ENCODE results near the gene RIF1.

The RIF1 gene

DNA sequence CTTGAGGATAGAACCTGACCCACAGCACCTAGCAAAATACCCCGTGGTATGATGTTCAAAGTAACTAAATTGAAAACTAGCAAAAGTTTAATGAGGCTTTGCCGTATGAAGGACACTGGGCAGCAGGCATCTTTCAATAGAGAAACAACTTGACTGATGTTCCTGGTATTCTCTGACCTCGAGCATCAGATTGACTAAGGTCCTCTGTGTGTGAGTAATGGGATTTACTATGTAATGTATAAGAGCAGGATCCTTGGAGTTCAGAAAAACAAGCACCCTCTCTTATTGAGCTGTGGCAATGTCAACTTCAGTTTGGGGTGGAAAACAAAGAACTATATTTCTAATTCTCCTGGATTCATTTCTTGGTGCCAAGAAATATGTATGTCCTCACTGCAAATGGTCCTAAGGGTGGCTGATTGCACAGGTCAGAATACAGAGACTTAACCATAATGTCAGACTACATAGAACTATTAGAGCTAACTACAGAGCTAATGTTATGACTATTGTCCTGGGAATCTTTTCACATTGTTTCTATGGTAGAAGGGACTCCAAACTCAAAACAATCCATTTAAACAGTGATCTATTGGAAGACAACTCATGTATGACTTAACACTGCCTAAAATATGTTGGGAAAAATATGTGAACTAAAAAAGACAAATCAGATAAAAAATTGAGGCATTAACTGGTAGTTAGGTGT is 47.9 kb upstream of the RIF1 start:
- ChIA-PET POLR2A (no interaction called here), CTCF (interaction anchor here (0.9 kb wide), 1 partner anchor 664 kb away, joined by 3 read pairs; no protein-coding TSS in a partner anchor)
- Histone ChIP-seq H3K36me3 (ENCODE audit: control insufficient read depth in 2 of 2, insufficient read depth in 1 of 2, low read length in 2 of 2) (no peaks in the 10 kb centered on the region), H3K4me1 (ENCODE audit: control insufficient read depth, insufficient read depth, low read length) (no peaks in the 10 kb centered on the region), H3K9me3 (ENCODE audit: control insufficient read depth, insufficient read depth, low read depth, low read length) (no peaks in the 10 kb centered on the region), H3K4me3 (ENCODE audit: low read depth, low read length) (no peak overlapping the region), H3K27ac (ENCODE audit: extremely low read depth, low read depth, low read length) (no peak overlapping the region)
- TF ChIP-seq ZNF146 (tag by site-specific recombination; IDR thresholded peaks at IDR 0.05), result no peak
- no peak for TF ChIP-seq ZNF157 (tag by site-specific recombination; IDR thresholded peaks at IDR 0.05)

DNA sequence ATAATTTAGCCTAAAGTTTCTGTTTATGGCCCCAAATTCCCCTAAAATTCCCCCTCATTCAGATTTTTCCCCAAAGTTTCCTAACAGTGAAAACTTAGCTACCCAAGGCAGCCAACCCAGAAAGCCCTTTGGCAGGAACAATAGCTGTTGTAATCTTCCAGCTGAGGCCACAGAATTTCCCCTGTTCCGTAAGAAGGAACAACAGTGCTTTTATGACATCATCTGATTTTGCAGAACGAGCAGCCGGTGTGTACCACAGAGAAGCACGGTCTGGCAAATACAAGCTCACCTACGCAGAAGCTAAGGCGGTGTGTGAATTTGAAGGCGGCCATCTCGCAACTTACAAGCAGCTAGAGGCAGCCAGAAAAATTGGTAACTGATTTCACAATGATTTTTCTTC is 46.0 kb upstream of the RIF1 start:
- ChIA-PET POLR2A (no interaction called here), CTCF (interaction anchor here (0.7 kb wide), 1 partner anchor 84 kb away, joined by 4 read pairs; no protein-coding TSS in a partner anchor)
- Histone ChIP-seq H3K36me3 (ENCODE audit: control insufficient read depth in 2 of 2, insufficient read depth in 1 of 2, low read length in 2 of 2) (no peaks in the 10 kb centered on the region), H3K9me3 (ENCODE audit: control insufficient read depth, insufficient read depth, low read depth, low read length) (no peaks in the 10 kb centered on the region), H3K27ac (ENCODE audit: extremely low read depth, low read depth, low read length) (no peak overlapping the region), H3K4me3 (ENCODE audit: low read depth, low read length) (no peak overlapping the region), H3K4me1 (ENCODE audit: control insufficient read depth, insufficient read depth, low read length) (no peaks in the 10 kb centered on the region)
- TF ChIP-seq ZNF660 (tag by site-specific recombination; IDR thresholded peaks at IDR 0.05) (no peak), ZNF211 (tag by site-specific recombination; IDR thresholded peaks at IDR 0.05; ENCODE audit: low read depth) (no peak)

DNA sequence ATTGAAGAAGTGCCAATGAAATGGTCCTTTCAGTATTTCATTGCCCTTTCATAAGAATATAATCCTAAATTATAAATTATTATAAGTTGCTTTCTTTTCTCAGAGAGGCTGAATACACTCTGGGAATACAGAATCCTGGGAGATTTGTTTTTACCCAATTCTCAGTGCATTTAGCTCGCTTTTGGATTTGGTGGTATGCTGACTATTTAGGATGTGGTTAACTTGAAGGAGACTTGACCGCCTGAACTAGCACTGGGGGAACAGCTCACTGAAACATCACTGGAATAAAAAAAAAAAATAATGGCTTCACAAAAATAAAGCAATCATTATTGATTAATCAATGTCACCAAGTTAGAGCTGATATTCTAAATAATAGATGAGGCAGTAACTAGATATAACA is 42.1 kb upstream of the RIF1 start:
- no peaks in the 10 kb centered on the region for H3K36me3 ChIP-seq (ENCODE audit: control insufficient read depth in 2 of 2, insufficient read depth in 1 of 2, low read length in 2 of 2)
- no peak for TF ChIP-seq SP3 (tag by site-specific recombination; IDR thresholded peaks at IDR 0.05)
- TF ChIP-seq OSR2 (tag by site-specific recombination; IDR thresholded peaks at IDR 0.05), result no peak
- no peak for TF ChIP-seq ZNF292 (tag by site-specific recombination; IDR thresholded peaks at IDR 0.05; ENCODE audit: borderline replicate concordance, low read depth)
- no peak for TF ChIP-seq REPIN1 (tag by site-specific recombination; IDR thresholded peaks at IDR 0.05; ENCODE audit: low read depth)
- TF ChIP-seq, protein P1, sequence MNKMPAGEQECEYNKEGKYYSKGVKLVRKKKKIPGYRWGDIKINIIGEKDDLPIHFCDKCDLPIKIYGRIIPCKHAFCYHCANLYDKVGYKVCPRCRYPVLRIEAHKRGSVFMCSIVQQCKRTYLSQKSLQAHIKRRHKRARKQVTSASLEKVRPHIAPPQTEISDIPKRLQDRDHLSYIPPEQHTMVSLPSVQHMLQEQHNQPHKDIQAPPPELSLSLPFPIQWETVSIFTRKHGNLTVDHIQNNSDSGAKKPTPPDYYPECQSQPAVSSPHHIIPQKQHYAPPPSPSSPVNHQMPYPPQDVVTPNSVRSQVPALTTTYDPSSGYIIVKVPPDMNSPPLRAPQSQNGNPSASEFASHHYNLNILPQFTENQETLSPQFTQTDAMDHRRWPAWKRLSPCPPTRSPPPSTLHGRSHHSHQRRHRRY (tag by site-specific recombination; IDR thresholded peaks at IDR 0.05), result no peak
- TF ChIP-seq RBAK (tag by site-specific recombination; IDR thresholded peaks at IDR 0.05), result no peak
- TF ChIP-seq ZNF426 (tag by site-specific recombination; IDR thresholded peaks at IDR 0.05), result no peak
- TF ChIP-seq, protein P2, sequence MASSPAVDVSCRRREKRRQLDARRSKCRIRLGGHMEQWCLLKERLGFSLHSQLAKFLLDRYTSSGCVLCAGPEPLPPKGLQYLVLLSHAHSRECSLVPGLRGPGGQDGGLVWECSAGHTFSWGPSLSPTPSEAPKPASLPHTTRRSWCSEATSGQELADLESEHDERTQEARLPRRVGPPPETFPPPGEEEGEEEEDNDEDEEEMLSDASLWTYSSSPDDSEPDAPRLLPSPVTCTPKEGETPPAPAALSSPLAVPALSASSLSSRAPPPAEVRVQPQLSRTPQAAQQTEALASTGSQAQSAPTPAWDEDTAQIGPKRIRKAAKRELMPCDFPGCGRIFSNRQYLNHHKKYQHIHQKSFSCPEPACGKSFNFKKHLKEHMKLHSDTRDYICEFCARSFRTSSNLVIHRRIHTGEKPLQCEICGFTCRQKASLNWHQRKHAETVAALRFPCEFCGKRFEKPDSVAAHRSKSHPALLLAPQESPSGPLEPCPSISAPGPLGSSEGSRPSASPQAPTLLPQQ (tag by site-specific recombination; IDR thresholded peaks at IDR 0.05), result no peak
- TF ChIP-seq ZNF658 (tag by site-specific recombination; IDR thresholded peaks at IDR 0.05), result no peak
- no peak for TF ChIP-seq ZBTB7A (tag by site-specific recombination; IDR thresholded peaks at IDR 0.05; ENCODE audit: low read depth)
- no peak for TF ChIP-seq ZNF10 (tag by site-specific recombination; IDR thresholded peaks at IDR 0.05)
- no peak overlapping the region for H3K27ac ChIP-seq (ENCODE audit: extremely low read depth, low read depth, low read length)
- CTCF ChIA-PET, result no interaction called here
- POLR2A ChIA-PET, result no interaction called here
- no peaks in the 10 kb centered on the region for H3K4me1 ChIP-seq (ENCODE audit: control insufficient read depth, insufficient read depth, low read length)
- no peaks in the 10 kb centered on the region for H3K9me3 ChIP-seq (ENCODE audit: control insufficient read depth, insufficient read depth, low read depth, low read length)
- no peak overlapping the region for H3K4me3 ChIP-seq (ENCODE audit: low read depth, low read length)

DNA sequence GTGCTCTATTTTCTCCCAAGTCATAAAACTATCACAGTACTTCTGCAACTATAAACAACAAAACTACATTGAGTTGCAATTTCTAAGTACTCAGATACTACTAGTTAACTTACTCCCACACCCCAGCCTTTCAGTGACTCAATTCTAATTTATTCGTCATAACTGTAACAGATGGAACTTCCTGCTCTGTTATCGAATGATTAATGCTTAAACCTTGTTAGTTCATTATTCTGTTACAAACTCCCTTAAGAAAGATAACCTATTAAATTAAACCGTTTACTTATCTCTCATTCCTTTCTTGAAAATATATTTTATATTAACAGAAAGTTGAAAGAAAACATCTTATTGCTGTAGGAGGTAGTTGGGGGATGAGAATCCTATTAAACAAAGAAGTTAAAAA is 35.3 kb upstream of the RIF1 start:
- no peaks in the 10 kb centered on the region for H3K36me3 ChIP-seq (ENCODE audit: control insufficient read depth in 2 of 2, insufficient read depth in 1 of 2, low read length in 2 of 2)
- CTCF ChIA-PET, result no interaction called here
- no peaks in the 10 kb centered on the region for H3K4me1 ChIP-seq (ENCODE audit: control insufficient read depth, insufficient read depth, low read length)
- no peaks in the 10 kb centered on the region for H3K9me3 ChIP-seq (ENCODE audit: control insufficient read depth, insufficient read depth, low read depth, low read length)
- POLR2A ChIA-PET, result no interaction called here
- H3K27ac ChIP-seq (ENCODE audit: extremely low read depth, low read depth, low read length), result no peak overlapping the region
- H3K4me3 ChIP-seq (ENCODE audit: low read depth, low read length), result no peak overlapping the region
- TF ChIP-seq, protein P3, sequence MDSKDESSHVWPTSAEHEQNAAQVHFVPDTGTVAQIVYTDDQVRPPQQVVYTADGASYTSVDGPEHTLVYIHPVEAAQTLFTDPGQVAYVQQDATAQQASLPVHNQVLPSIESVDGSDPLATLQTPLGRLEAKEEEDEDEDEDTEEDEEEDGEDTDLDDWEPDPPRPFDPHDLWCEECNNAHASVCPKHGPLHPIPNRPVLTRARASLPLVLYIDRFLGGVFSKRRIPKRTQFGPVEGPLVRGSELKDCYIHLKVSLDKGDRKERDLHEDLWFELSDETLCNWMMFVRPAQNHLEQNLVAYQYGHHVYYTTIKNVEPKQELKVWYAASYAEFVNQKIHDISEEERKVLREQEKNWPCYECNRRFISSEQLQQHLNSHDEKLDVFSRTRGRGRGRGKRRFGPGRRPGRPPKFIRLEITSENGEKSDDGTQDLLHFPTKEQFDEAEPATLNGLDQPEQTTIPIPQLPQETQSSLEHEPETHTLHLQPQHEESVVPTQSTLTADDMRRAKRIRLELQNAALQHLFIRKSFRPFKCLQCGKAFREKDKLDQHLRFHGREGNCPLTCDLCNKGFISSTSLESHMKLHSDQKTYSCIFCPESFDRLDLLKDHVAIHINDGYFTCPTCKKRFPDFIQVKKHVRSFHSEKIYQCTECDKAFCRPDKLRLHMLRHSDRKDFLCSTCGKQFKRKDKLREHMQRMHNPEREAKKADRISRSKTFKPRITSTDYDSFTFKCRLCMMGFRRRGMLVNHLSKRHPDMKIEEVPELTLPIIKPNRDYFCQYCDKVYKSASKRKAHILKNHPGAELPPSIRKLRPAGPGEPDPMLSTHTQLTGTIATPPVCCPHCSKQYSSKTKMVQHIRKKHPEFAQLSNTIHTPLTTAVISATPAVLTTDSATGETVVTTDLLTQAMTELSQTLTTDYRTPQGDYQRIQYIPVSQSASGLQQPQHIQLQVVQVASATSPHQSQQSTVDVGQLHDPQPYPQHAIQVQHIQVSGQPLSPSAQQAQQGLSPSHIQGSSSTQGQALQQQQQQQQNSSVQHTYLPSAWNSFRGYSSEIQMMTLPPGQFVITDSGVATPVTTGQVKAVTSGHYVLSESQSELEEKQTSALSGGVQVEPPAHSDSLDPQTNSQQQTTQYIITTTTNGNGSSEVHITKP (tag by site-specific recombination; IDR thresholded peaks at IDR 0.05), result no peak
- TF ChIP-seq ZNF274 (IDR thresholded peaks at IDR 0.05; ENCODE audit: low read length) (no peak), ZNF274 (tag by site-specific recombination; IDR thresholded peaks at IDR 0.05; ENCODE audit: borderline replicate concordance) (no peak), ZNF394 (tag by site-specific recombination; IDR thresholded peaks at IDR 0.05; ENCODE audit: borderline replicate concordance) (no peak), ZNF610 (tag by site-specific recombination; IDR thresholded peaks at IDR 0.05; ENCODE audit: borderline replicate concordance) (no peak), ZNF600 (tag by site-specific recombination; IDR thresholded peaks at IDR 0.05) (no peak)

Data from HEK293 (cell line).